ENCODE results near the gene PLS1.
"Not testable (repeated sequence)": the region's sequence is repeated elsewhere in the genome, so short reads cannot be mapped to it uniquely, and the experiment has no call there.

The PLS1 gene

GRCh38 chr3:142705198-142705597, 109.0 kb downstream of the PLS1 start:
- peak; percentile 83 for DNase-seq

GRCh38 chr3:142706321-142707127, 110.3 kb downstream of the PLS1 start:
- DNase-seq, result no peak

- DNase-seq, result no peak
Observed at GRCh38 chr3:142709207-142709606, 113.0 kb downstream of the PLS1 start.

GRCh38 chr3:142714882-142715281, 118.7 kb downstream of the PLS1 start:
- DNase-seq, result not testable (repeated sequence)

- DNase-seq, result no peak
Observed at GRCh38 chr3:142716102-142716501, 119.9 kb downstream of the PLS1 start.

GRCh38 chr3:142723665-142723967, 127.4 kb downstream of the PLS1 start:
- no peak for DNase-seq

DNA sequence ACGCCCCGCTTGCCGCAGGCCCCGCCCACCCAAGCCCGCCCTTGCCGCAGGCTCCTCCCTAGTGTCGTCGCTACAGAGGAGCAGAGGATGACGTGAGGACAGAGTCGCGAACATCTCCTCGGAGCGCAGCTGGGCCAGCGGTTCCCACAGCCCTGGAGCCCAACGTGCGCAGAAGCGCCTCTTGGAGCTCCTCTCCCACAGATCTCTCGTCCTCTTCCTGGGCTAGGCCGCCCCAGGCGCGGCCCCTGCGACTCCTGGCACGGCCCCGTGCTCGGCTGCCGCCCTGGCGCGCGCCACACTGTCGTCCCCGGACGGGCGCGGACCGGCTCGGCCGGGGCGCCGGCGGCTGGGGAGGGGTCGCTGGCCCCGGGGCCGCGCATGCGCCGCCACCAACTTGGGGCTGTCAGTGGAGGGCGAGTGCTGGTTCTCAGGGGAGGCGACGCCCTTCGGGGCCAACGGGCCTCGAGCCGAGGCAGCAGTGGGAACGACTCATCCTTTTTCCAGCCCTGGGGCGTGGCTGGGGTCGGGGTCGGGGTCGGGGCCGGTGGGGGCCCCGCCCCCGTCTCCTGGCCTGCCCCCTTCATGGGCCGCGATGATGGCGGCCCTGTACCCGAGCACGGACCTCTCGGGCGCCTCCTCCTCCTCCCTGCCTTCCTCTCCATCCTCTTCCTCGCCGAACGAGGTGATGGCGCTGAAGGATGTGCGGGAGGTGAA, 127.9 kb downstream of the PLS1 start, which contains the start of gene TRPC1:
Gene TRPC1, plus strand, starts transcription at position 67 of the 714 bp plus-strand sequence. Its CDS starts 526 bp downstream, at position 593.
- DNase-seq, result peak; percentile 97

- peak; percentile 65 for DNase-seq
Observed at GRCh38 chr3:142724682-142725356, 128.6 kb downstream of the PLS1 start.

DNA sequence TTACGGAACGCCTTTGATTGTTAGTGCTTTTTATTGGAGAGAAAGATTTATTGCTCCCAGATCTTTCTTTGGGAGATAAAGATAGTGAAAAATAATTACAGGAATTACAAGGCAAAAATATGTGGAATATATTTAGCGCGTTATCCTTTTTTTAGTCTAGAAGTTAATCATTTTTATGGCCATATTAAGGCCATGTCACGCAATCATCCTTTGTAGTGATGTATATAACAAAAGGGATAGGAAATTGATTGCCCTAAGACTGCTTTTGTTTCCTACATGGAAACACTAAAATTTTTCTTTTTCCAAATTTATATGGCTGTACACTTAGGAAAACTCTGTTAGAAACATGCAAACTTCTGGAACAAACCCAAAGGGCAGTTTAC, 129.2 kb downstream of the PLS1 start:
- DNase-seq, result no peak

DNA sequence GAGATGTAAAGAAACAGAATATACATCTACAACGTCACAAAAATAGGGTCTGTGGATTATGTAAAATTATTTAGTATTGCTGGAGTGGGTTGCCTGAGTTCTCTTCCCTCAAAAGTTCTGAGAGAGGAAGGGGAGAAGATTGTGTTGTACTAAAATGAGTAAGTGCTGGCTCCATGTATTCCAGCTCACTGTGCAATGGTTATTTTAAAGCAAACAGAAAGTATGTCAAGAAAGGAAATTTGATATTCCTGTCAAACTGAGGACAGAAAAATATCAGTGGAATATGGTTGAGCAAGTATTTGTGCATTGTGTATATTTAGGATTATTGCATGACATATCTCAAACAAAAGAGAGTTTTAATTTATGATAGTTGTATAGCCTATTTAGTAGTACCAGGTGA, 129.8 kb downstream of the PLS1 start:
- no peak for DNase-seq

- no peak for DNase-seq
Observed at GRCh38 chr3:142732066-142732465, 135.9 kb downstream of the PLS1 start.

DNA sequence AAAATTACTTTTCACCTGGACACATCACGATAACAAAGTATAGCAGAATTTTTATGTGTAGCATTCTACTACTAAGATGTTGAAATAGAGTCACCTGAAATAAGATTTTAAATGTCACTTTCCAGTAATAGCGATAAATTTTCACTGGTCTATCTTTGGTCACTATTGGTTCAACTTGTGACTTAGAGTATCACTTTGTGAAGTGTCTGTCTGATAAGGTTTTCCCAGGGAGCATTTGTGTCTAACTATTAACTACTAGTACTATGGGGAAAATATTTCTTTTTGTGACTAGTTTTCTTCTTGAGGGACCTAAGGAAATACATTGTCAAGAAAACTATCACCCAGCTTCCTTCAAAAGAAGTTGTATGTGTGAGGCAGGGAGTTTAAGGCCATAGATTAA, 138.6 kb downstream of the PLS1 start:
- no peak for DNase-seq

- DNase-seq, result no peak
Observed at GRCh38 chr3:142735462-142735861, 139.3 kb downstream of the PLS1 start.

GRCh38 chr3:142738396-142738795, 142.2 kb downstream of the PLS1 start:
- DNase-seq, result no peak

- no peak for DNase-seq
Observed at GRCh38 chr3:142746646-142747045, 150.5 kb downstream of the PLS1 start.

- DNase-seq, result not testable (repeated sequence)
Observed at GRCh38 chr3:142750531-142750930, 154.3 kb downstream of the PLS1 start.

DNA sequence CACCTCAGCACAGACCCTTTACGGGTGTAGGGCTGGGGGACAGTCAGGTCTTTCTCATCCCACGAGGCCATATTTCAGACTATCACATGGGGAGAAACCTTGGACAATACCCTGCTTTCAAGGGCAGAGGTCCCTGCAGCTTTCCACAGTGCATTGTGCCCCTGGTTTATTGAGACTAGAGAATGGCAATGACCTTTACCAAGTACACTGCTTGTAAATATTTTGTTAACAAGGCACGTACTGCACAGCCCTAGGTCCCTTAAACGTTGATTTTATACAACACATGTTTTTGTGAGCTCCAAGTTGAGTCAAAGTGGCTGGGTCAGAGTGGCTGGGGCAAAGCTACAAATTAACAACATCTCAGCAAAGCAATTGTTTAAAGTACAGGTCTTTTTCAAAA, 156.4 kb downstream of the PLS1 start:
- not testable (repeated sequence) for DNase-seq

- no peak for DNase-seq
Observed at GRCh38 chr3:142754494-142754893, 158.3 kb downstream of the PLS1 start.
